ENCODE measurements around the gene TRAPPC3. TPM values are rescaled to one million over a fixed set of nuclear protein-coding genes. Genes with fewer than 3 reads are reported as not detected.

Gene TRAPPC3
- total RNA-seq, 1 donor from 2014 or later: 52.0 TPM

DNA sequence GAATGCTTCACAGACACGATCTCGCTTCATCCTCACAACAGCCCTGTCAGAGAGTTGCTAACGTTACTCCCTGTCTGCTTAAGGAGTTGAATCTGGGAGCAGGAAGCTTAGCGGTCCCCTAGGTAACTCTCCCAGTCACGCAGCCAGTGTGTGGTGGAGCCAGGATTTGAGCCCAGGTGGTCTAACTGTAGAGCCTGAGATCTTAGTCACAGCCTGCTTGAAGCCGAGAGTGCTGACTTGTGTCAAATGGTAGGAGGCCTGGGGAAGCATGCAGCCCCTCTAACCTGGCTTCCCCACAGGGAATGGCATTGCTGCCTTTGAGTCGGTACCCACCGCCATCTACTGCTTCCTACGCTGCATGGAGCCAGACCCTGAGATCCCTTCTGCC lies 56.5 kb downstream of the TRAPPC3 start:
- TF ChIP-seq CTCF (IDR thresholded peaks at IDR 0.05): no peak
- peaks cover 7 to 22% of the 10 kb centered on the region in 2 donors for H3K4me1 ChIP-seq
- no peak for DNase-seq (ENCODE audit: low spot score in 2 of 2)
- no peaks in the 10 kb centered on the region for H3K27me3 ChIP-seq
- H3K27ac ChIP-seq: no peak overlapping the region
- no peak overlapping the region for H3K4me3 ChIP-seq
- intact Hi-C loops (cut with DNase I): no loop called here
- H3K9me3 ChIP-seq: no peaks in the 10 kb centered on the region
- peaks cover 29 to 39% of the 10 kb centered on the region in 2 donors for H3K36me3 ChIP-seq

DNA sequence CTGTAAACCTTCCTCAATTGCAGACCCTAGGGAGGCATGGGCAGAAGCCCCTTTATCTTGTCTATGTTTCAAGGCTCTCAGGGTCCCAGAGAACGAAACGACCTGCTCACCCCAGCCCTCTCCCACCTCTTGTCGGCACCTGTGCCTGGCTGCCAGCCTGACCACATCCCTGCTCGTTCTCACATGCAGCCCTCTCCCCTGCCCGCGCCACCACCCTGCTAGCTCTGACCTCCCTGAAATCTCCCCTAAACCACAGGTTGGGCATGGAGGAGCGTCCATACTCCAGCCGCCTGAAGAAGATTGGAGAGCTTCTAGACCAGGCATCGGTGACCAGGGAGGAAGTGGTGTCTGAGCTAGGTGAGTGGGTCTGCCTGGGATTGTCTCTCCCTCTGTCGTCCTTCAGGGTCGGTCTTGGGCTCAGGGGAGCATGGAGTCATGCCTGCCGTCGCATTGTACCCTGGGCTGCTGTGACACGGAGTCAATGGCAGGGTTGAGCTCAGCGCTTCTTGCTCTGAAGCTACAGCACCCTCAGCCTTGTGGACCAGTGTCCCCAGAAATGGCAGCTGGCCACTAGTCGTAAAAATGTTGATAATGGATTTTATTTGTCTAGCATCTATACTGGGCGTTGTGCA lies 57.0 kb downstream of the TRAPPC3 start:
- Histone ChIP-seq H3K4me3 (no peak overlapping the region), H3K36me3 (peaks cover 29 to 39% of the 10 kb centered on the region in 2 donors), H3K9me3 (no peaks in the 10 kb centered on the region), H3K4me1 (peaks cover 7 to 22% of the 10 kb centered on the region in 2 donors), H3K27me3 (no peaks in the 10 kb centered on the region), H3K27ac (no peak overlapping the region)
- no peak for TF ChIP-seq CTCF (IDR thresholded peaks at IDR 0.05)
- DNase-seq (ENCODE audit: low spot score in 2 of 2): no peak
- intact Hi-C loops (cut with DNase I): no loop called here

DNA sequence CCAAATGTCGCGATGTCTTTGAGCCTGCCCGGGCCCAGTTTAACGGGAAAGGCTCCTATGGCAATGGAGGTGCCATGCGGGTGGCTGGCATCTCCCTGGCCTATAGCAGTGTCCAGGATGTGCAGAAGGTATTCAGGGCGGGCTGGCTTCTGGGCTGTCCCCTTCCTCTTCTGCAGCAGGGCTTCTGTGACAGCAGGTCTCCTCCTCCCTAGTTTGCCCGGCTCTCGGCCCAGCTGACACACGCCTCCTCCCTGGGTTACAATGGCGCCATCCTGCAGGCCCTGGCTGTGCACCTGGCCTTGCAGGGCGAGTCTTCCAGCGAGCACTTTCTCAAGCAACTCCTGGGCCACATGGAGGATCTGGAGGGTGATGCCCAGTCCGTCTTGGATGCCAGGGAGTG lies 57.6 kb downstream of the TRAPPC3 start:
- TF ChIP-seq CTCF (IDR thresholded peaks at IDR 0.05): no peak
- Histone ChIP-seq H3K9me3 (no peaks in the 10 kb centered on the region), H3K36me3 (peaks cover 29 to 39% of the 10 kb centered on the region in 2 donors), H3K4me3 (no peak overlapping the region), H3K4me1 (peaks cover 7 to 22% of the 10 kb centered on the region in 2 donors), H3K27ac (no peak overlapping the region), H3K27me3 (no peaks in the 10 kb centered on the region)
- no peak for DNase-seq (ENCODE audit: low spot score in 2 of 2)
- intact Hi-C loops (cut with DNase I): no loop called here

DNA sequence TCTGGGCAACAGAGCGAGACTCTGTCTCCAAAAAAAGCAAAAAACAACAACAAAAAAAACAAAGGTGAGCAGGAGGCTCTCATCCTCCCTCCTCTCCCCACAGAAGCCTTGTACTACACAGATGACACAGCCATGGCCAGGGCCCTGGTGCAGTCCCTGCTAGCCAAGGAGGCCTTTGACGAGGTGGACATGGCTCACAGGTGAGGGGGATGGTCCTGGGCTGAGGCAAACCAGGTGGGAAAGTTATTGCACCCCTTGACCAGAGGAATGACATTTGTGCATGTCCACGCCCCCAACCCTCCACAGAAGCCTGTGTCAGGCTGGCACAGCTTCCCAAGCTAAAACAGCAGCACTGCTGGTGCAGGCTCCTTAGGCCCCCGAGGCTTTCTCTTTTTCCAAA lies 58.1 kb downstream of the TRAPPC3 start:
- Histone ChIP-seq H3K9me3 (no peaks in the 10 kb centered on the region), H3K27me3 (no peaks in the 10 kb centered on the region), H3K36me3 (peaks cover 29 to 39% of the 10 kb centered on the region in 2 donors), H3K4me3 (no peak overlapping the region), H3K27ac (no peak overlapping the region), H3K4me1 (peaks cover 7 to 22% of the 10 kb centered on the region in 2 donors)
- no peak for TF ChIP-seq CTCF (IDR thresholded peaks at IDR 0.05)
- intact Hi-C loops (cut with DNase I): no loop called here
- DNase-seq (ENCODE audit: low spot score in 2 of 2): no peak

- intact Hi-C loops (cut with DNase I): loop anchor here (10.0 kb wide), 2 partner anchors 155 to 1605 kb away; partner anchors contain the start of genes AGO3 and CDCA8
- no peak for TF ChIP-seq CTCF (IDR thresholded peaks at IDR 0.05)
- Histone ChIP-seq H3K36me3 (peaks cover 29 to 37% of the 10 kb centered on the region in 2 donors), H3K4me1 (peaks cover 9 to 22% of the 10 kb centered on the region in 2 donors), H3K9me3 (no peaks in the 10 kb centered on the region), H3K27ac (peak overlapping the region; percentile 71 to 85), H3K4me3 (peak overlapping the region; percentile 62 to 88), H3K27me3 (no peaks in the 10 kb centered on the region)
- DNase-seq (ENCODE audit: low spot score in 2 of 2): no peak
These were observed 59.7 kb downstream of the TRAPPC3 start for GRCh38 chr1:36089393-36090121.
